OCI-LY1 (cell line): ENCODE measurements around the gene STAC3.

Experiments
- H2AFZ ChIP-seq: fragments of 200-600 bp; sonication (generic), shearing (Covaris generic); 2 replicates; pipeline ENCODE4 v1.6.0; 2014; ENCODE audit warnings: antibody characterized with exemption, mild to moderate bottlenecking, low read length
- H3F3A ChIP-seq: fragments of 200-600 bp; sonication (generic), shearing (Covaris generic); 2 replicates; pipeline ENCODE4 v1.6.0; 2014; ENCODE audit warnings: mild to moderate bottlenecking, antibody characterized with exemption, low read length, moderate library complexity; ENCODE audit not compliant: insufficient read depth
- H3K27ac ChIP-seq: fragments of 200-600 bp; sonication (generic); 2 replicates; pipeline ENCODE4 v1.5.1; 2014; ENCODE audit warnings: low read length, mixed run types, mild to moderate bottlenecking, low read depth; ENCODE audit not compliant: poor library complexity, severe bottlenecking
- H3K27me3 ChIP-seq: fragments of 200-600 bp; sonication (generic); 2 replicates; pipeline ENCODE4 v1.6.0; 2014; ENCODE audit warnings: antibody characterized with exemption, mild to moderate bottlenecking, low read length, moderate library complexity; ENCODE audit not compliant: insufficient read depth
- H3K36me3 ChIP-seq: fragments of 200-600 bp; sonication (generic); 2 replicates; pipeline ENCODE4 v1.6.1; 2014; ENCODE audit warnings: mild to moderate bottlenecking, antibody characterized with exemption, low read length, moderate library complexity, mixed read lengths; ENCODE audit not compliant: insufficient read depth
- H3K4me1 ChIP-seq: fragments of 200-600 bp; sonication (generic); 2 replicates; pipeline ENCODE4 v1.5.1; 2014; ENCODE audit warnings: mild to moderate bottlenecking, low read length, moderate library complexity; ENCODE audit not compliant: insufficient read depth, severe bottlenecking
- H3K4me2 ChIP-seq: fragments of 200-600 bp; sonication (generic), shearing (Covaris generic); 2 replicates; pipeline ENCODE4 v1.6.1; 2014; ENCODE audit warnings: low read length
- H3K4me3 ChIP-seq: fragments of 200-600 bp; sonication (generic); 2 replicates; pipeline ENCODE4 v1.5.1; 2014; ENCODE audit warnings: low read length, low read depth, mild to moderate bottlenecking, mixed read lengths; ENCODE audit not compliant: poor library complexity, severe bottlenecking
- H3K79me2 ChIP-seq: fragments of 200-600 bp; shearing (Covaris generic); 2 replicates; pipeline ENCODE4 v1.6.1; 2016; ENCODE audit warnings: mixed run types, low read length, mixed read lengths; ENCODE audit not compliant: insufficient read depth
- H3K9ac ChIP-seq: fragments of 200-600 bp; sonication (generic), shearing (Covaris generic); 2 replicates; pipeline ENCODE4 v1.6.1; 2014; ENCODE audit warnings: mild to moderate bottlenecking, low read length, mixed read lengths
- H3K9me2 ChIP-seq: fragments of 200-600 bp; sonication (generic), shearing (Covaris generic); 2 replicates; pipeline ENCODE4 v1.6.1; 2014; ENCODE audit warnings: low read depth, mild to moderate bottlenecking, low read length, mixed read lengths
- H3K9me3 ChIP-seq: fragments of 200-600 bp; shearing (Covaris generic); 2 replicates; pipeline ENCODE4 v1.6.1; 2014; ENCODE audit warnings: low read length, mixed read lengths
- H4K20me1 ChIP-seq: fragments of 200-600 bp; sonication (generic), shearing (Covaris generic); 2 replicates; pipeline ENCODE4 v1.6.0; 2016; ENCODE audit warnings: mild to moderate bottlenecking, low read length; ENCODE audit not compliant: insufficient read depth
- CTCF ChIP-seq: fragments of 200-600 bp; sonication (generic), shearing (Covaris generic); IDR thresholded peaks from 2 replicates; pipeline ENCODE4 v1.5.1; 2017; ENCODE audit warnings: mild to moderate bottlenecking, antibody characterized with exemption, low read length, moderate library complexity, mixed read lengths
- EZH2 ChIP-seq: fragments of 200-600 bp; sonication (generic), shearing (Covaris generic); IDR thresholded peaks from 2 replicates; pipeline ENCODE4 v1.8.0; 2017; ENCODE audit warnings: borderline replicate concordance, mixed run types, mild to moderate bottlenecking, antibody characterized with exemption, low read length, moderate library complexity, mixed read lengths

STAC3 gene

GRCh38 chr12:57242329-57242690 lies 8.7 kb downstream of the STAC3 start:
- H3K9ac ChIP-seq = peak overlapping the region; percentile 79
- H3K27ac ChIP-seq = peak overlapping the region; percentile 93
- no peaks in the 10 kb centered on the region for H3K27me3 ChIP-seq

GRCh38 chr12:57241402-57242310 lies 9.3 kb downstream of the STAC3 start:
- Histone ChIP-seq H3K4me1 (peaks cover 66% of the 10 kb centered on the region), H3K27ac (peak overlapping the region; percentile 93), H3K9ac (peak overlapping the region; percentile 79), H3K9me3 (no peaks in the 10 kb centered on the region), H3K27me3 (no peaks in the 10 kb centered on the region), H3K9me2 (no peaks in the 10 kb centered on the region), H3K4me2 (peak overlapping the region; percentile 78), H4K20me1 (no peaks in the 10 kb centered on the region), H3F3A (no peaks in the 10 kb centered on the region), H3K4me3 (peak overlapping the region; percentile 61), H3K36me3 (no peaks in the 10 kb centered on the region), H2AFZ (no peak overlapping the region), H3K79me2 (no peaks in the 10 kb centered on the region)
- TF ChIP-seq EZH2 = no peak
- no peak for TF ChIP-seq CTCF

More at GRCh38 chr12:57242329-57242690, 8.7 kb downstream of the STAC3 start:
- Histone ChIP-seq H2AFZ (no peak overlapping the region), H3K4me3 (peak overlapping the region; percentile 61), H3K4me2 (peak overlapping the region; percentile 78), H3K36me3 (no peaks in the 10 kb centered on the region), H3K4me1 (peaks cover 61% of the 10 kb centered on the region), H4K20me1 (no peaks in the 10 kb centered on the region), H3K79me2 (no peaks in the 10 kb centered on the region), H3F3A (no peaks in the 10 kb centered on the region), H3K9me3 (no peaks in the 10 kb centered on the region), H3K9me2 (no peaks in the 10 kb centered on the region)
- no peak for TF ChIP-seq EZH2
- no peak for TF ChIP-seq CTCF

- H3K4me3 ChIP-seq = peak overlapping the region; percentile 61
- H3K27me3 ChIP-seq = no peaks in the 10 kb centered on the region
- peak overlapping the region; percentile 79 for H3K9ac ChIP-seq
- H3F3A ChIP-seq = no peaks in the 10 kb centered on the region
- H3K9me3 ChIP-seq = no peaks in the 10 kb centered on the region
- TF ChIP-seq EZH2 = no peak
- TF ChIP-seq CTCF = no peak
- H3K27ac ChIP-seq = peak overlapping the region; percentile 93
- H2AFZ ChIP-seq = no peak overlapping the region
- H4K20me1 ChIP-seq = no peaks in the 10 kb centered on the region
- peaks cover 72% of the 10 kb centered on the region for H3K4me1 ChIP-seq
- peaks cover 3% of the 10 kb centered on the region for H3K36me3 ChIP-seq
- H3K79me2 ChIP-seq = no peaks in the 10 kb centered on the region
- no peaks in the 10 kb centered on the region for H3K9me2 ChIP-seq
- peak overlapping the region; percentile 78 for H3K4me2 ChIP-seq
Observed at GRCh38 chr12:57240926-57241401, 10.0 kb downstream of the STAC3 start.
